Measurements from ENCODE around the gene ATAD3B. TPM values are rescaled to one million over a fixed set of nuclear protein-coding genes. Genes with fewer than 3 reads are reported as not detected.

The ATAD3B gene
- total and polyA plus RNA-seq, 2 donors (not counting 3 experiments of a cell fraction or from before 2014, with no cell fraction given): 20.5 to 48.2 TPM

GRCh38 chr1:1421907-1422464 lies 49.6 kb upstream of the ATAD3B start:
- Histone ChIP-seq H3K79me2 (ENCODE audit: control insufficient read depth, insufficient read depth, low read length) (no peaks in the 10 kb centered on the region), H3K27ac (ENCODE audit: insufficient read depth, low read depth, low read length) (no peak overlapping the region), H4K20me1 (replicated peaks; ENCODE audit: control insufficient read depth, extremely low read depth, insufficient read depth, low read length) (no peaks in the 10 kb centered on the region), H3K4me1 (ENCODE audit: control insufficient read depth, extremely low read depth, insufficient read depth, low read length) (peaks cover 3% of the 10 kb centered on the region), H3K9me1 (replicated peaks; ENCODE audit: control insufficient read depth, extremely low read depth, insufficient read depth, low read length) (no peaks in the 10 kb centered on the region), H3K9me3 (replicated peaks; ENCODE audit: control insufficient read depth, insufficient read depth, low read length) (no peaks in the 10 kb centered on the region), H3K36me3 (ENCODE audit: control insufficient read depth in 2 of 2, extremely low read depth in 1 of 2, insufficient read depth in 2 of 2, low read length in 2 of 2) (no peaks in the 10 kb centered on the region), H2AFZ (ENCODE audit: low read depth, low read length) (no peak overlapping the region), H3K4me2 (ENCODE audit: insufficient read depth, low read length) (no peak overlapping the region), H3K9ac (replicated peaks; ENCODE audit: extremely low read depth, insufficient read depth, low read length) (no peak overlapping the region), H3K4me3 (replicated peaks in 1 of 3; ENCODE audit: insufficient read depth in 1 of 3, low read depth in 1 of 3, low read length in 3 of 3) (no peak overlapping the region), H3K27me3 (ENCODE audit: control insufficient read depth in 2 of 2, insufficient read depth in 2 of 2, low read length in 2 of 2) (no peaks in the 10 kb centered on the region)
- FAIRE-seq (no peak), DNase-seq (ENCODE audit: low read depth, low spot score) (no peak)
- ChIA-PET POLR2A (no interaction called here), CTCF (interaction anchor here (0.6 to 1.7 kb wide), 3 partner anchors 9 to 18 kb away, joined by 3 to 4 read pairs (median 3); no protein-coding TSS in a partner anchor)
- TF ChIP-seq EZH2 (IDR thresholded peaks at IDR 0.05; ENCODE audit: borderline replicate concordance, low read depth, low read length, severe bottlenecking) (no peak), JUN (IDR thresholded peaks at IDR 0.05; ENCODE audit: borderline replicate concordance, insufficient read depth, insufficient read length, low read depth) (no peak), POLR2A (IDR thresholded peaks at IDR 0.05; ENCODE audit: low read depth, low read length) (no peak), GATA2 (IDR thresholded peaks at IDR 0.05; ENCODE audit: insufficient read depth, insufficient read length, low read depth, low read length) (no peak), POLR2AphosphoS5 (IDR thresholded peaks at IDR 0.05; ENCODE audit: insufficient read depth, low read depth, low read length) (no peak)
- TF ChIP-seq, protein P1, sequence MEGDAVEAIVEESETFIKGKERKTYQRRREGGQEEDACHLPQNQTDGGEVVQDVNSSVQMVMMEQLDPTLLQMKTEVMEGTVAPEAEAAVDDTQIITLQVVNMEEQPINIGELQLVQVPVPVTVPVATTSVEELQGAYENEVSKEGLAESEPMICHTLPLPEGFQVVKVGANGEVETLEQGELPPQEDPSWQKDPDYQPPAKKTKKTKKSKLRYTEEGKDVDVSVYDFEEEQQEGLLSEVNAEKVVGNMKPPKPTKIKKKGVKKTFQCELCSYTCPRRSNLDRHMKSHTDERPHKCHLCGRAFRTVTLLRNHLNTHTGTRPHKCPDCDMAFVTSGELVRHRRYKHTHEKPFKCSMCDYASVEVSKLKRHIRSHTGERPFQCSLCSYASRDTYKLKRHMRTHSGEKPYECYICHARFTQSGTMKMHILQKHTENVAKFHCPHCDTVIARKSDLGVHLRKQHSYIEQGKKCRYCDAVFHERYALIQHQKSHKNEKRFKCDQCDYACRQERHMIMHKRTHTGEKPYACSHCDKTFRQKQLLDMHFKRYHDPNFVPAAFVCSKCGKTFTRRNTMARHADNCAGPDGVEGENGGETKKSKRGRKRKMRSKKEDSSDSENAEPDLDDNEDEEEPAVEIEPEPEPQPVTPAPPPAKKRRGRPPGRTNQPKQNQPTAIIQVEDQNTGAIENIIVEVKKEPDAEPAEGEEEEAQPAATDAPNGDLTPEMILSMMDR (IDR thresholded peaks at IDR 0.05; ENCODE audit: extremely low read depth in 1 of 2, insufficient read depth in 1 of 2, low read depth in 1 of 2, low read length in 2 of 2): no peak
- intact Hi-C loops (cut with micrococcal nuclease) (no loop called here), dilution Hi-C loops (cut with MboI; ENCODE audit: extremely low pct_ligation_motif_present, low sequenced_read_pairs) (no loop called here)
- no TSS peak for BruUV-seq (replicated peaks)
